HEK293 (cell line): Measurements from ENCODE around the gene NFATC2IP.
A peak's percentile ranks its signal among the peaks of the same experiment; 100 is the strongest.

Experiments
- CTCF ChIA-PET: fragments of 350-600 bp; formaldehyde crosslinking; extraction: SDS; loops from one replicate; lab custom pipeline; 2021; ENCODE audit warnings: antibody characterized with exemption; lab: Yijun Ruan, JAX
- POLR2A ChIA-PET: fragments of 300-600 bp; formaldehyde crosslinking; extraction: SDS; loops from one replicate; lab custom pipeline; 2020; ENCODE audit warnings: antibody characterized with exemption, inconsistent platforms; lab: Yijun Ruan, JAX
- H3K27ac ChIP-seq: fragments of 200-500 bp; sonication (Bioruptor generic); 2 replicates; pipeline ENCODE4 v1.5.1; 2014; ENCODE audit warnings: low read depth, low read length, control low read depth, inconsistent platforms; ENCODE audit errors: extremely low read depth
- H3K36me3 ChIP-seq, 2 experiments: fragments of 200-500 bp in 1 of 2; sonication (Bioruptor generic) in 1 of 2; 1 replicate in 1 of 2; 2 replicates in 1 of 2; pipeline ENCODE4 v1.5.1; 2014 to 2017; ENCODE audit warnings: inconsistent platforms in 2 of 2, low read length in 2 of 2; ENCODE audit not compliant: control insufficient read depth in 2 of 2, insufficient read depth in 1 of 2
- H3K4me1 ChIP-seq: fragments of 200-500 bp; sonication (Bioruptor generic); 2 replicates; pipeline ENCODE4 v1.5.1; 2014; ENCODE audit warnings: mild to moderate bottlenecking, low read length, inconsistent platforms; ENCODE audit not compliant: control insufficient read depth, insufficient read depth
- H3K4me3 ChIP-seq: 2 replicates; pipeline ENCODE4 v1.5.1; 2011; ENCODE audit warnings: low read depth, mild to moderate bottlenecking, control low read depth, low read length, moderate library complexity
- H3K9me3 ChIP-seq: fragments of 200-500 bp; sonication (Bioruptor generic); 2 replicates; pipeline ENCODE4 v1.5.1; 2014; ENCODE audit warnings: low read depth, low read length, inconsistent platforms; ENCODE audit not compliant: control insufficient read depth, insufficient read depth
- BCL11A ChIP-seq: fragments of 450-650 bp; formaldehyde crosslinking; IDR thresholded peaks from 2 replicates; pipeline ENCODE4 v1.5.1; 2016; ENCODE audit warnings: low read depth, missing biosample characterization, missing genetic modification characterization
- BCL11B ChIP-seq: fragments of 450-650 bp; formaldehyde crosslinking; IDR thresholded peaks from 2 replicates; pipeline ENCODE4 v1.5.1; 2016; ENCODE audit warnings: low read depth, missing biosample characterization, missing genetic modification characterization
- FEZF1 ChIP-seq: fragments of 450-650 bp; formaldehyde crosslinking; IDR thresholded peaks from 2 replicates; pipeline ENCODE4 v1.5.1; 2016; ENCODE audit warnings: missing biosample characterization, missing genetic modification characterization
- KLF17 ChIP-seq: fragments of 450-650 bp; formaldehyde crosslinking; IDR thresholded peaks from 2 replicates; pipeline ENCODE4 v1.5.1; 2016; ENCODE audit warnings: missing biosample characterization, missing genetic modification characterization
- PRDM4 ChIP-seq: fragments of 450-650 bp; formaldehyde crosslinking; IDR thresholded peaks from 2 replicates; pipeline ENCODE4 v1.5.1; 2017; ENCODE audit warnings: missing biosample characterization, missing genetic modification characterization
- SP2 ChIP-seq: fragments of 450-650 bp; formaldehyde crosslinking; IDR thresholded peaks from 2 replicates; pipeline ENCODE4 v1.5.1; 2016; ENCODE audit warnings: missing biosample characterization, missing genetic modification characterization
- SP3 ChIP-seq: fragments of 450-650 bp; formaldehyde crosslinking; IDR thresholded peaks from 2 replicates; pipeline ENCODE4 v1.5.1; 2016; ENCODE audit warnings: missing biosample characterization, missing genetic modification characterization
- TRIM28 ChIP-seq: IDR thresholded peaks from 2 replicates; pipeline ENCODE4 v1.6.1; 2011; ENCODE audit warnings: low read length, control low read depth, borderline replicate concordance
- YY2 ChIP-seq: fragments of 450-650 bp; formaldehyde crosslinking; IDR thresholded peaks from 2 replicates; pipeline ENCODE4 v1.5.1; 2016; ENCODE audit warnings: missing biosample characterization, missing genetic modification characterization
- ZBTB10 ChIP-seq: fragments of 450-650 bp; formaldehyde crosslinking; IDR thresholded peaks from 2 replicates; pipeline ENCODE4 v1.5.1; 2016; ENCODE audit warnings: missing biosample characterization, missing genetic modification characterization
- ZBTB21 ChIP-seq: fragments of 450-650 bp; formaldehyde crosslinking; IDR thresholded peaks from 2 replicates; pipeline ENCODE4 v1.5.1; 2017; ENCODE audit warnings: missing biosample characterization, missing genetic modification characterization
- ZBTB49 ChIP-seq: fragments of 450-650 bp; formaldehyde crosslinking; IDR thresholded peaks from 2 replicates; pipeline ENCODE4 v1.5.1; 2016; ENCODE audit warnings: missing biosample characterization, missing genetic modification characterization, low read depth
- ZFP41 ChIP-seq: fragments of 450-650 bp; formaldehyde crosslinking; IDR thresholded peaks from 2 replicates; pipeline ENCODE4 v1.5.1; 2016; ENCODE audit warnings: missing biosample characterization, missing genetic modification characterization, borderline replicate concordance
- ZNF112 ChIP-seq: fragments of 450-650 bp; formaldehyde crosslinking; IDR thresholded peaks from 2 replicates; pipeline ENCODE4 v1.5.0; 2017; ENCODE audit warnings: missing biosample characterization, missing genetic modification characterization
- ZNF140 ChIP-seq: fragments of 450-650 bp; formaldehyde crosslinking; IDR thresholded peaks from 2 replicates; pipeline ENCODE4 v1.5.1; 2016; ENCODE audit warnings: missing biosample characterization, missing genetic modification characterization
- ZNF169 ChIP-seq: fragments of 450-650 bp; formaldehyde crosslinking; IDR thresholded peaks from 2 replicates; pipeline ENCODE4 v1.5.1; 2016; ENCODE audit warnings: missing biosample characterization, missing genetic modification characterization
- ZNF214 ChIP-seq: fragments of 450-650 bp; formaldehyde crosslinking; IDR thresholded peaks from 2 replicates; pipeline ENCODE4 v1.5.1; 2017; ENCODE audit warnings: missing biosample characterization, mild to moderate bottlenecking, missing genetic modification characterization, borderline replicate concordance
- ZNF24 ChIP-seq: fragments of 450-650 bp; formaldehyde crosslinking; IDR thresholded peaks from 2 replicates; pipeline ENCODE4 v1.5.1; 2016; ENCODE audit warnings: missing biosample characterization, missing genetic modification characterization
- ZNF248 ChIP-seq: fragments of 450-650 bp; formaldehyde crosslinking; IDR thresholded peaks from 2 replicates; pipeline ENCODE4 v1.5.1; 2017; ENCODE audit warnings: missing biosample characterization, missing genetic modification characterization
- ZNF292 ChIP-seq: fragments of 450-650 bp; formaldehyde crosslinking; IDR thresholded peaks from 2 replicates; pipeline ENCODE4 v1.5.1; 2016; ENCODE audit warnings: low read depth, missing biosample characterization, missing genetic modification characterization, borderline replicate concordance
- ZNF416 ChIP-seq: fragments of 450-650 bp; formaldehyde crosslinking; IDR thresholded peaks from 2 replicates; pipeline ENCODE4 v1.5.1; 2016; ENCODE audit warnings: missing biosample characterization, missing genetic modification characterization
- ZNF571 ChIP-seq: fragments of 450-650 bp; formaldehyde crosslinking; IDR thresholded peaks from 2 replicates; pipeline ENCODE4 v1.5.0; 2017; ENCODE audit warnings: missing biosample characterization, missing genetic modification characterization
- ZNF621 ChIP-seq: fragments of 450-650 bp; formaldehyde crosslinking; IDR thresholded peaks from 2 replicates; pipeline ENCODE4 v1.5.1; 2017; ENCODE audit warnings: missing biosample characterization, missing genetic modification characterization
- ZNF629 ChIP-seq: fragments of 450-650 bp; formaldehyde crosslinking; IDR thresholded peaks from 2 replicates; pipeline ENCODE4 v1.5.1; 2017; ENCODE audit warnings: missing biosample characterization, missing genetic modification characterization
- ZNF664 ChIP-seq: fragments of 450-650 bp; formaldehyde crosslinking; IDR thresholded peaks from 2 replicates; pipeline ENCODE4 v1.5.1; 2016; ENCODE audit warnings: missing biosample characterization, missing genetic modification characterization
- ZNF701 ChIP-seq: fragments of 450-650 bp; formaldehyde crosslinking; IDR thresholded peaks from 2 replicates; pipeline ENCODE4 v1.5.1; 2016; ENCODE audit warnings: missing biosample characterization, missing genetic modification characterization
- ZNF747 ChIP-seq: fragments of 450-650 bp; formaldehyde crosslinking; IDR thresholded peaks from 2 replicates; pipeline ENCODE4 v1.5.1; 2016; ENCODE audit warnings: missing biosample characterization, missing genetic modification characterization
- ZNF792 ChIP-seq: fragments of 450-650 bp; formaldehyde crosslinking; IDR thresholded peaks from 2 replicates; pipeline ENCODE4 v1.5.1; 2016; ENCODE audit warnings: missing biosample characterization, missing genetic modification characterization
- ZSCAN4 ChIP-seq: fragments of 450-650 bp; formaldehyde crosslinking; IDR thresholded peaks from 2 replicates; pipeline ENCODE4 v1.5.1; 2017; ENCODE audit warnings: missing biosample characterization, missing genetic modification characterization

NFATC2IP gene

GRCh38 chr16:28950648-28951409 lies at the start of gene NFATC2IP:
NFATC2IP (plus strand) TSS chr16:28950937; CDS start chr16:28951012, 75 bp downstream.
- H3K9me3 ChIP-seq, result no peaks in the 10 kb centered on the region
- ChIA-PET POLR2A (interaction anchor here (0.5 to 2.2 kb wide), 14 partner anchors 12 to 128 kb away, joined by 3 to 15 read pairs (median 4); partner anchors contain the start of genes ATP2A1, ATXN2L, RABEP2 and SH2B1), CTCF (interaction anchor here (0.6 to 0.7 kb wide), 3 partner anchors 22 to 788 kb away, joined by 3 to 4 read pairs (median 3); no protein-coding TSS in a partner anchor)
- no peaks in the 10 kb centered on the region for H3K4me1 ChIP-seq
- H3K4me3 ChIP-seq, result peak within 1 kb of the TSS; percentile 90
- peak within 1 kb of the TSS; percentile 83 for H3K27ac ChIP-seq
- peaks cover 33 to 39% of the 10 kb centered on the region in 2 experiments for H3K36me3 ChIP-seq
- TF ChIP-seq SP3 (tag by site-specific recombination), result peak; percentile 99
- no peak for TF ChIP-seq FEZF1 (tag by site-specific recombination)
- no peak for TF ChIP-seq TRIM28
- peak; percentile 87 for TF ChIP-seq YY2 (tag by site-specific recombination)
- no peak for TF ChIP-seq ZNF292 (tag by site-specific recombination)
- no peak for TF ChIP-seq BCL11B (tag by site-specific recombination)
- TF ChIP-seq ZFP41 (tag by site-specific recombination), result no peak
- TF ChIP-seq ZNF571 (tag by site-specific recombination), result no peak
- TF ChIP-seq KLF17 (tag by site-specific recombination), result no peak; the same call in none of the 2 replicates
- TF ChIP-seq ZBTB49 (tag by site-specific recombination), result no peak
- no peak for TF ChIP-seq ZNF169 (tag by site-specific recombination)
- no peak for TF ChIP-seq ZNF248 (tag by site-specific recombination)
- TF ChIP-seq ZNF112 (tag by site-specific recombination), result no peak
- no peak for TF ChIP-seq ZNF747 (tag by site-specific recombination)
- no peak for TF ChIP-seq BCL11A (tag by site-specific recombination)
- TF ChIP-seq ZBTB21 (tag by site-specific recombination), result no peak
- TF ChIP-seq SP2 (tag by site-specific recombination), result peak; percentile 100
- TF ChIP-seq ZNF621 (tag by site-specific recombination), result no peak
- no peak for TF ChIP-seq ZNF214 (tag by site-specific recombination)
- no peak for TF ChIP-seq PRDM4 (tag by site-specific recombination)
- no peak for TF ChIP-seq ZNF140 (tag by site-specific recombination)
- no peak for TF ChIP-seq ZNF416 (tag by site-specific recombination)
- TF ChIP-seq ZBTB10, result no peak
- TF ChIP-seq ZNF629 (tag by site-specific recombination), result peak; percentile 39; the same call in 1 of the 2 replicates
- TF ChIP-seq ZNF792 (tag by site-specific recombination), result 0 out of 2 replicates have a peak, but pooled peaks have one; percentile 10
- TF ChIP-seq ZNF701, result no peak
- no peak for TF ChIP-seq ZSCAN4
- TF ChIP-seq ZNF664 (tag by site-specific recombination), result no peak
- TF ChIP-seq ZNF24 (tag by site-specific recombination), result no peak
